Measurements from ENCODE around the gene CACNA1D. TPM values are rescaled to one million over a fixed set of nuclear protein-coding genes. Genes with fewer than 3 reads are reported as not detected.

CACNA1D gene
- total and polyA plus RNA-seq, 9 of the 15 experiments (the other 6 are each of a cell fraction or from before 2014, with no cell fraction given): 0.29 TPM; not detected in 8

DNA sequence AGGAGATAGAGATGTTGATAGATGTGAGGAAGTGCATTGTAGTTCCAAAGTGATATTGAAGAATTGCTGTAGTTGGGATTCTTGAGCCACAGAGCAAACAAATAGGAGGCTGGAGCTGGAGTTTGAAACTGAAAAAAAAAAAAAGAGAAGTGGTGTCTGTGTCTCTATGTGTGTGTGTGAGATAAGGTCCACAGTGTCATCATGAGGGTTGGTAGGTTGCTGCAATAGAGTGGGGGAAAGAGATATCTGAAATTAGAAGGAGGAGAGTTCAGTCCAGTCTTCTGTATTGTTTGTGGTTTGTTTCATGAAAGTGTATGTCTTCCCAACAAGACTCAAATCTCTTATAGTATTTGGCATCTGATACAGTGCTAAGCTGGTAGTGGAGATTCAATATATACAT is 37.3 kb upstream of the CACNA1D start (continued):
- TF ChIP-seq, protein P1, sequence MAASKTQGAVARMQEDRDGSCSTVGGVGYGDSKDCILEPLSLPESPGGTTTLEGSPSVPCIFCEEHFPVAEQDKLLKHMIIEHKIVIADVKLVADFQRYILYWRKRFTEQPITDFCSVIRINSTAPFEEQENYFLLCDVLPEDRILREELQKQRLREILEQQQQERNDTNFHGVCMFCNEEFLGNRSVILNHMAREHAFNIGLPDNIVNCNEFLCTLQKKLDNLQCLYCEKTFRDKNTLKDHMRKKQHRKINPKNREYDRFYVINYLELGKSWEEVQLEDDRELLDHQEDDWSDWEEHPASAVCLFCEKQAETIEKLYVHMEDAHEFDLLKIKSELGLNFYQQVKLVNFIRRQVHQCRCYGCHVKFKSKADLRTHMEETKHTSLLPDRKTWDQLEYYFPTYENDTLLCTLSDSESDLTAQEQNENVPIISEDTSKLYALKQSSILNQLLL (CRISPR knock-in tag; IDR thresholded peaks at IDR 0.05; ENCODE audit: borderline replicate concordance): no peak
- 0 out of 2 replicates have a peak, but pooled peaks have one; percentile 45 for TF ChIP-seq EHMT2 (IDR thresholded peaks at IDR 0.05)
- no peak for TF ChIP-seq TGIF2 (CRISPR knock-in tag; IDR thresholded peaks at IDR 0.05)
- TF ChIP-seq, protein P2, sequence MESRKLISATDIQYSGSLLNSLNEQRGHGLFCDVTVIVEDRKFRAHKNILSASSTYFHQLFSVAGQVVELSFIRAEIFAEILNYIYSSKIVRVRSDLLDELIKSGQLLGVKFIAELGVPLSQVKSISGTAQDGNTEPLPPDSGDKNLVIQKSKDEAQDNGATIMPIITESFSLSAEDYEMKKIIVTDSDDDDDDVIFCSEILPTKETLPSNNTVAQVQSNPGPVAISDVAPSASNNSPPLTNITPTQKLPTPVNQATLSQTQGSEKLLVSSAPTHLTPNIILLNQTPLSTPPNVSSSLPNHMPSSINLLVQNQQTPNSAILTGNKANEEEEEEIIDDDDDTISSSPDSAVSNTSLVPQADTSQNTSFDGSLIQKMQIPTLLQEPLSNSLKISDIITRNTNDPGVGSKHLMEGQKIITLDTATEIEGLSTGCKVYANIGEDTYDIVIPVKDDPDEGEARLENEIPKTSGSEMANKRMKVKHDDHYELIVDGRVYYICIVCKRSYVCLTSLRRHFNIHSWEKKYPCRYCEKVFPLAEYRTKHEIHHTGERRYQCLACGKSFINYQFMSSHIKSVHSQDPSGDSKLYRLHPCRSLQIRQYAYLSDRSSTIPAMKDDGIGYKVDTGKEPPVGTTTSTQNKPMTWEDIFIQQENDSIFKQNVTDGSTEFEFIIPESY (CRISPR knock-in tag; IDR thresholded peaks at IDR 0.05): no peak
- TF ChIP-seq, protein P3, sequence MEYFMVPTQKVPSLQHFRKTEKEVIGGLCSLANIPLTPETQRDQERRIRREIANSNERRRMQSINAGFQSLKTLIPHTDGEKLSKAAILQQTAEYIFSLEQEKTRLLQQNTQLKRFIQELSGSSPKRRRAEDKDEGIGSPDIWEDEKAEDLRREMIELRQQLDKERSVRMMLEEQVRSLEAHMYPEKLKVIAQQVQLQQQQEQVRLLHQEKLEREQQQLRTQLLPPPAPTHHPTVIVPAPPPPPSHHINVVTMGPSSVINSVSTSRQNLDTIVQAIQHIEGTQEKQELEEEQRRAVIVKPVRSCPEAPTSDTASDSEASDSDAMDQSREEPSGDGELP (CRISPR knock-in tag; IDR thresholded peaks at IDR 0.05; ENCODE audit: borderline replicate concordance): no peak
- peak; percentile 25; the same call in 1 of the 2 replicates for TF ChIP-seq PHB2 (IDR thresholded peaks at IDR 0.05; ENCODE audit: low read depth)
- TF ChIP-seq CBFA2T2 (conservative IDR thresholded peaks at IDR 0.05): peak; percentile 63
- TF ChIP-seq TARDBP (IDR thresholded peaks at IDR 0.05): no peak
- TF ChIP-seq ZNF282 (CRISPR knock-in tag; IDR thresholded peaks at IDR 0.05): no peak
- TF ChIP-seq TEAD4 (IDR thresholded peaks at IDR 0.05; ENCODE audit: low read length): peak; percentile 82
- TF ChIP-seq TEAD4 (CRISPR knock-in tag; IDR thresholded peaks at IDR 0.05; ENCODE audit: borderline replicate concordance): no peak
- TF ChIP-seq NCOR1 (IDR thresholded peaks at IDR 0.05): peak; percentile 33
- TF ChIP-seq ZNF707 (CRISPR knock-in tag; conservative IDR thresholded peaks at IDR 0.05): no peak
- peak; percentile 94 for TF ChIP-seq ZNF384 (IDR thresholded peaks at IDR 0.05; ENCODE audit: low read depth, low read length)

All from K562 (cell line).